Caco-2 (cell line): ENCODE data around the gene ZNF605. TPM values are rescaled to one million over a fixed set of nuclear protein-coding genes. Genes with fewer than 3 reads are reported as not detected.

Experiments
- BruUV-seq: library from RNA; stranded (reverse); fragments of 400-500 nt; replicated peaks from 2 replicates; lab custom pipeline; 2021; lab: Mats Ljungman, UMichigan
- CTCF ChIA-PET: fragments of 300-600 bp; sonication (Branson Sonifier 250); formaldehyde crosslinking; loops from one replicate; lab custom pipeline; 2022; ENCODE audit warnings: antibody characterized with exemption; lab: Charles Lee
- POLR2A ChIA-PET: fragments of 300-600 bp; sonication (Branson Sonifier 250); formaldehyde crosslinking; loops from one replicate; lab custom pipeline; 2022; ENCODE audit warnings: antibody characterized with exemption; lab: Charles Lee
- DNase-seq, 2 experiments: peaks; one replicate each; pipeline versions ENCODE4 v3.0.0 to v3.0.0-alpha.2; 2020 to 2022
- H3K27me3 ChIP-seq: replicated peaks from 2 replicates; pipeline ENCODE4 v1.6.0; 2011; ENCODE audit warnings: low read length; ENCODE audit not compliant: control insufficient read depth, insufficient read depth
- H3K36me3 ChIP-seq: 2 replicates; pipeline ENCODE4 v1.5.1; 2011; ENCODE audit warnings: low read length; ENCODE audit not compliant: control insufficient read depth, insufficient read depth
- H3K4me1 ChIP-seq: fragments of 250-450 bp; sonication (Bioruptor Pico); 2 replicates; pipeline ENCODE4 v1.5.1; 2020; ENCODE audit warnings: mild to moderate bottlenecking
- H3K4me3 ChIP-seq: 2 replicates; pipeline ENCODE4 v1.5.1; 2011; ENCODE audit warnings: low read depth, mild to moderate bottlenecking, control low read depth, low read length
- H3K9me3 ChIP-seq: fragments of 250-450 bp; sonication (Bioruptor Pico); 2 replicates; pipeline ENCODE4 v1.5.1; 2020; ENCODE audit warnings: mild to moderate bottlenecking, moderate library complexity
- H3K27ac Mint-ChIP-seq: one replicate; pipeline ENCODE4 v1.8.0; 2022; ENCODE audit warnings: mixed read lengths; ENCODE audit not compliant: unreplicated experiment
- H3K27me3 Mint-ChIP-seq: one replicate; pipeline ENCODE4 v1.8.0; 2022; ENCODE audit warnings: mixed read lengths; ENCODE audit not compliant: insufficient read depth, unreplicated experiment
- H3K36me3 Mint-ChIP-seq: one replicate; pipeline ENCODE4 v1.8.0; 2022; ENCODE audit warnings: mild to moderate bottlenecking, mixed read lengths; ENCODE audit not compliant: insufficient read depth, unreplicated experiment
- H3K4me1 Mint-ChIP-seq: one replicate; pipeline ENCODE4 v1.8.0; 2022; ENCODE audit warnings: low read depth, mixed read lengths; ENCODE audit not compliant: unreplicated experiment
- H3K4me3 Mint-ChIP-seq: one replicate; pipeline ENCODE4 v1.8.0; 2022; ENCODE audit warnings: mild to moderate bottlenecking, moderate library complexity, mixed read lengths; ENCODE audit not compliant: unreplicated experiment
- H3K9me3 Mint-ChIP-seq: one replicate; pipeline ENCODE4 v1.8.0; 2022; ENCODE audit warnings: mixed read lengths; ENCODE audit not compliant: unreplicated experiment
- CTCF ChIP-seq, 2 experiments: fragments of 200-600 bp in 1 of 2; IDR thresholded peaks; 1 replicate in 1 of 2; 2 replicates in 1 of 2; pipeline versions ENCODE4 v1.5.1 to v1.8.0; 2011 to 2022; ENCODE audit warnings: antibody characterized with exemption in 1 of 2, control low read depth in 1 of 2, inconsistent platforms in 1 of 2, low read depth in 1 of 2, low read length in 1 of 2, mild to moderate bottlenecking in 1 of 2, moderate library complexity in 1 of 2; ENCODE audit not compliant: insufficient read depth in 1 of 2, severe bottlenecking in 1 of 2, unreplicated experiment in 1 of 2
- intact Hi-C: fragments of 100-400 bp; cut with micrococcal nuclease; formaldehyde crosslinking; loops from one replicate; pipeline ENCODE4 v1.10.0; 2022; ENCODE audit not compliant: unreplicated experiment
- total RNA-seq: library from RNA; stranded (reverse); gene quantifications from 2 replicates; pipeline ENCODE4 v1.2.3, GENCODE V29; 2022

ZNF605 gene
- total RNA-seq, 1 experiment from 2014 or later, result 7.1 TPM

DNA sequence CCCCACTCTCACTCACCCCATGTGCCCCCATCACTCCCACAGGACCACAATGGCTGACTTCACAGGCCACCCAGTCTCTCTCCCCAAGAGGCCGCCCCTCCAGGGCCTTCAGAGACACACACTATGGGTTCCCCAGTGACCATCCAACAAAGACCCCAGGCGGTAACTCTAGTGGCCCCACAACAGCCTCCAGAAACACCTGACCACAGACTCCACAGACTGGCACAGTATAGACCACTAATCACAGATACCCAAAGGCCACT, 3.0 kb downstream of the ZNF605 start:
- DNase-seq, result no peak
- no peaks in the 10 kb centered on the region for H3K27me3 Mint-ChIP-seq
- no peak overlapping the region for H3K27ac Mint-ChIP-seq

GRCh38 chr12:132952371-132953162, 3.5 kb downstream of the ZNF605 start:
- POLR2A ChIA-PET, result no interaction called here
- peaks cover 43% of the 10 kb centered on the region for H3K36me3 Mint-ChIP-seq
- H3K27ac Mint-ChIP-seq, result peak overlapping the region; percentile 48
- H3K36me3 ChIP-seq, result no peaks in the 10 kb centered on the region
- no peaks in the 10 kb centered on the region for H3K27me3 ChIP-seq
- intact Hi-C loops, result no loop called here
- BruUV-seq, result no TSS peak
- H3K9me3 ChIP-seq, result peaks cover 41% of the 10 kb centered on the region
- H3K4me3 ChIP-seq, result no peak overlapping the region
- no peaks in the 10 kb centered on the region for H3K27me3 Mint-ChIP-seq
- TF ChIP-seq CTCF (IDR thresholded peaks at IDR 0.05; ENCODE audit: insufficient read depth in 1 of 2, low read depth in 1 of 2, low read length in 1 of 2, severe bottlenecking in 1 of 2, unreplicated experiment in 1 of 2), result no peak
- CTCF ChIA-PET, result no interaction called here
- peaks cover 20% of the 10 kb centered on the region for H3K9me3 Mint-ChIP-seq
- no peak overlapping the region for H3K4me3 Mint-ChIP-seq
- no peak for DNase-seq
- peaks cover 11% of the 10 kb centered on the region for H3K4me1 Mint-ChIP-seq
- H3K4me1 ChIP-seq, result no peaks in the 10 kb centered on the region

More for the DNA sequence above, 3.0 kb downstream of the ZNF605 start:
- no peak overlapping the region for H3K4me3 ChIP-seq
- CTCF ChIA-PET, result no interaction called here
- Mint-ChIP-seq H3K36me3 (peaks cover 43% of the 10 kb centered on the region), H3K4me3 (no peak overlapping the region), H3K9me3 (peaks cover 20% of the 10 kb centered on the region), H3K4me1 (peaks cover 11% of the 10 kb centered on the region)
- intact Hi-C loops, result no loop called here
- TF ChIP-seq CTCF (IDR thresholded peaks at IDR 0.05; ENCODE audit: insufficient read depth in 1 of 2, low read depth in 1 of 2, low read length in 1 of 2, severe bottlenecking in 1 of 2, unreplicated experiment in 1 of 2), result no peak
- POLR2A ChIA-PET, result no interaction called here
- no peaks in the 10 kb centered on the region for H3K36me3 ChIP-seq
- H3K4me1 ChIP-seq, result no peaks in the 10 kb centered on the region
- no TSS peak for BruUV-seq
- peaks cover 41% of the 10 kb centered on the region for H3K9me3 ChIP-seq
- H3K27me3 ChIP-seq, result no peaks in the 10 kb centered on the region

DNA sequence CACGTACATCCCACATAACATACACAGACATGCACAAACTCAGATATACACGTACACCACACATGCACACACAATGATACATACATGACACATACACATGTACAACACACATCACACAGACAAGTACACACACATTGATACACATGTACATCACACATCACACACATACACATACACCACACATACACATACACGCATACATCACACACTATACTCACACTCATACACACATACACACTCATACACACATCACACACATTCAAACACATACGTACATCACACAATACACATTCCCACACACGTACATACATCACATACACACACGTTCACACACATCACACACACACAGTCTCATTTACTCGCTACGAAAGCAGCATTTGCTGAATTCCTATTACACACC, 4.5 kb downstream of the ZNF605 start:
- intact Hi-C loops, result no loop called here
- no peak for TF ChIP-seq CTCF (IDR thresholded peaks at IDR 0.05; ENCODE audit: insufficient read depth in 1 of 2, low read depth in 1 of 2, low read length in 1 of 2, severe bottlenecking in 1 of 2, unreplicated experiment in 1 of 2)
- Histone ChIP-seq H3K4me3 (no peak overlapping the region), H3K9me3 (peaks cover 36% of the 10 kb centered on the region), H3K36me3 (no peaks in the 10 kb centered on the region), H3K4me1 (no peaks in the 10 kb centered on the region), H3K27me3 (no peaks in the 10 kb centered on the region)
- H3K4me3 Mint-ChIP-seq, result no peak overlapping the region
- ChIA-PET CTCF (no interaction called here), POLR2A (no interaction called here)
- no peak for DNase-seq
- no peaks in the 10 kb centered on the region for H3K27me3 Mint-ChIP-seq
- H3K36me3 Mint-ChIP-seq, result peaks cover 41% of the 10 kb centered on the region
- H3K9me3 Mint-ChIP-seq, result peaks cover 20% of the 10 kb centered on the region
- H3K4me1 Mint-ChIP-seq, result peaks cover 8% of the 10 kb centered on the region
- H3K27ac Mint-ChIP-seq, result no peak overlapping the region
- BruUV-seq, result no TSS peak
